Endometrial microvascular endothelial cells (primary cell): ENCODE results near the gene GATA3. TPM values are rescaled to one million over a fixed set of nuclear protein-coding genes. Genes with fewer than 3 reads are reported as not detected.

Experiments
- in situ Hi-C: cut with HindIII; loops from 2 replicates; pipeline ENCODE4 v1.10.0; 2017; ENCODE audit warnings: low sequenced_read_pairs, low pct_unique_long_range_greater_than_20kb; ENCODE audit errors: inconsistent ontology term
- total RNA-seq: library from RNA; depleted of rRNA; stranded (reverse); fragments of >200 nt; gene quantifications from one replicate; pipeline ENCODE4 v1.2.3, GENCODE V29; 2015; ENCODE audit errors: inconsistent ontology term

GATA3 gene
- total RNA-seq, 1 donor from 2014 or later, result not detected

DNA sequence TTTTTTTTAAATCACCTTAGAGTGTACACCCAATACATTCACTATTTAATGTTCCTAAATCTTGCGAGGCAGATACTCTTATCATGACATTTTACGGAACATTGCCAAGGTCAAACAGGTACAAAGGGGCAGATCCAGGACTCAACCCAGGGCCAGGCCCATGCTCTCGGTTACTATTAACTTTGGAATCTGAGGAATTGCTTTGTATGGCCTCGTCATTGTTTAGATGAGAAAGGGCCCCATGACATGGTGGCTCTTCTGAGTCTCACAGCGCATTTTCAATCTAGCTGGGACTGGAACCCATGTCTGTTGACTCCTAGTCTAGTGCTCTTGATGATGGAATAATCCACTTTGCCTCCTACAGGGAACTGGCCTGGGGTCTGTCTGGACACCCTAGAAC is 59.1 kb downstream of the GATA3 start:
- in situ Hi-C loops, result no loop called here

DNA sequence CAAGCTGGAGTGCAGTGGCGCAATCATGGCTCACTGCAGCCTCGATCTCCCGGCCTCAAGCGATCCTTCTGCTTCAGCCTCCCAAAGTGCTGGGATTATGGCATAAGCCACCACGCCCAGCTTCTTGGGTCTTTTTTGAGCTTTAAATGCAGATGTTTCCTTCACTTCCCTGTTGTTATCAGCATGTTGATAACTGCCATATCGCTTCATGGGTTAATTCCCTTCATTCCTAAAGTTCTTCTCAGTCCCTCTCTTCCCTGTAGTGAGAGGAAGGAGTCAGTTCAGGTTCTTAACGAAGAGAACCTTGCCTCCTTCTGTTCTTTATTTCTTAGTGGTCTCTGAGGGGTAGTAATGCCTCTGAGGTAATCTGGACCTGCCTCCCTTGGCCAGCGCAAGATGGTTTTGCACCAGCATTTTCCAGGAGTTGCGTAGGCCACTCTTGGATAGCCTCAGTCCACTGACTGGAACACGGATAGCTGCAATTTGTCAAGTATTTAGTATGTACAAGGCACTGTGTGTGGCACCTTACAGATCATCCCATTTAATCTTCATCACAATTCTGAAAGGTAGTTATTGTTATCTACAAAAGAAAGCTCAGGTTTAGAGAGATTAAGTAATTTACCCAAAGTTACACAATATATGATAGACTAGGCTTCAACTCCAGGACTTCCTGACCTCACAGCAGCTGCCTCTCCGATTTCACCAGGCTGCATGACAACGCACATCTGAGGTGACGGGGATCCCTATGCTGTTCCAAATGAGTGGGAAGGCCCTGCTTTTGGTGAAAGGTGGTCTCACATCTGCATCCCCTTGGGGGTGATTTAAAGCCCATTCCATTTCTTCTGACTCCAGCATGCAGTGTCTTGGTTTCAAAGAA is 60.5 kb downstream of the GATA3 start:
- in situ Hi-C loops, result no loop called here

DNA sequence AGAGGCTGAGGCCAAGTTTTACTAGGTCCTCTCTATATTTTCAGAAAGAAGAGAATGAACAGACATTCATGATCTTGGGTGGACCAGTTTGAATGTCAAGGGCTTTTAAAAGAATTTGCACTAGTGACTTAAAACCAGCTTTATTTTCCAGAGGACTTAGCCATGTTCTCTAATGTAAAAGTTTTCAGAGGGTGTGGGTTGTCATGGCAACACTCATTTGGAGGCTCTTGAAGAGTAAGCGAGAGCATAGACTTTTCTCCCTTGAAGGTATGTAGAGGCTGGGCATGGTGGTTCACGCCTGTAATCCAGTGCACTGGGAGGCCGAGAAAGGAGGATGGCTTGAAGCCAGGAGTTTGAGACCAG is 61.1 kb downstream of the GATA3 start:
- in situ Hi-C loops, result no loop called here

DNA sequence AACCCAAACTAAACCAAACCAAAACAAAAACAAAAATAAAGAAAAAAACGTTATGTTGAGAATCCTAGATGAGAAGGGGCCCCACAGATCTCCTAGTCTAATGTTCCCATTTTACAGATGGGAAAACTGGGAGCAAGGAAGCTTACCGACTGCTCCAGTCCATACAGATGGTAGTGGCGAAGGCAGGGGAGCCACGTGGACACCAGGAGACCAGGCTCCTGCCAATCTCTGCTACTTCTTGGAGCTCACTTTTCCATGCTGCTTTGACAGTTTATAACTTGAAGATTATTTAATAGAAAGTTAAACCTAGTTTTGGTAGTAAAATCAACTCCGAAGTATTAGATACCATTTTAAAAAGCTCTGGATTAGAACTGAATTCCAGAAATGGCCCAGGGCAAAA is 62.0 kb downstream of the GATA3 start:
- in situ Hi-C loops, result no loop called here

DNA sequence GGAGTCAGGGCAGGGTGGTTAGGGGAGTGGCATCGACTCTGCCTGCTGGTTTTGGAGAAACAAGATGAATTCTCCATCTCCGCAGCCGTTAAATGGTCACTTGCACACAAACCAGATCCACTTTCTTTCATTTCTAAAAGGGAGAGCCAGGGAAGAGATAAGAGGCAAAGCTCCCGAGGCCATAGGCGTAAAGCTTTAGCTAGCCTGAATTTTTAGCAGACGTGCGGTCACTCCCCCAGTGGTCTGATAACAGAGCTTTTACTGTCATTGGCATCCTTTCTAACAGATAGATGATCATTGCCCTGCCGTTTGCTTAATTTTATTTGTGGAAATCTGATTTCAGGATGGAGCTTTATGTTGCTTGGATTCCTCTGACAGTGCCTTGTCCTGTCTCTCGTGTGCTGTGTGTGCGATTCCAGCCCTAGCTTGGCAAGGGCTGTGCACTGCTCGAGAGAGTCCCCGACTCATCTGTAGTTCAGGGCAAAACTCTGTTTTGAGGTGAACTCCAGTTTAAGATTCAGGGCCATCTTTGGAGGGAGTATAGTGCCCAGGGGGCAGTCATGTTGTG is 62.5 kb downstream of the GATA3 start:
- in situ Hi-C loops, result no loop called here

DNA sequence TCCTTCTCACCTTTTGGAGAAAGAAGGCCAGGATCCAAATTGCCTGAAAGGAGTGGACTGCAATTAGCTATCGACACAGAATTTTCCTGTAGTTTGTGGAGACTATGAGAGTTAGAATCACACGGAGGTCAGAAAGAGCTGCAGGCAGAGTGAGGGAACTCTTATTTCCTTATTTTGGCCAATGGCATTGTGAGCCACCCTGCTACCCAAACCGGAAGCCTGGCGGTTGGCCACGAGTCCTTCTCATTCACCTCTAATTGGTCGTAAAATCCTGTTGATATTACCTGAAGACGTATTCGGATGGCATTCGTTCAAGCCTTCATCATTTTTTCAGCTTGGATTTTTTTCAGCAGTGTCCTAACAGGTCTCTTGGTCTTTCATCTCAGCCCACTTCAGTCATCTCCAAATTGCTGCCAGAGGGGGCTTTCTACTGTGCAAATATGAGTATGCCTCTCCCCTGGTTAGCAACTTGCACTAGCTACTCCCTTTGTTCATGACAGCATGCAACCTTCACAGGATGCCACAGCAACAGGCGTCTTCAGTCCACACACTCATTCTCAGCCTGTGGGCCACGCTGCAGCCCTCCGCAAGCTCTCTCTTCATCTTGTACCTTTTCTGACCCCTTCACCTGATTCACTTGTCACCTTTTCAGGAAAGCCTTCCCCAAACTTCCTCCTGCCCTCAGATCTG is 66.9 kb downstream of the GATA3 start:
- in situ Hi-C loops, result no loop called here

DNA sequence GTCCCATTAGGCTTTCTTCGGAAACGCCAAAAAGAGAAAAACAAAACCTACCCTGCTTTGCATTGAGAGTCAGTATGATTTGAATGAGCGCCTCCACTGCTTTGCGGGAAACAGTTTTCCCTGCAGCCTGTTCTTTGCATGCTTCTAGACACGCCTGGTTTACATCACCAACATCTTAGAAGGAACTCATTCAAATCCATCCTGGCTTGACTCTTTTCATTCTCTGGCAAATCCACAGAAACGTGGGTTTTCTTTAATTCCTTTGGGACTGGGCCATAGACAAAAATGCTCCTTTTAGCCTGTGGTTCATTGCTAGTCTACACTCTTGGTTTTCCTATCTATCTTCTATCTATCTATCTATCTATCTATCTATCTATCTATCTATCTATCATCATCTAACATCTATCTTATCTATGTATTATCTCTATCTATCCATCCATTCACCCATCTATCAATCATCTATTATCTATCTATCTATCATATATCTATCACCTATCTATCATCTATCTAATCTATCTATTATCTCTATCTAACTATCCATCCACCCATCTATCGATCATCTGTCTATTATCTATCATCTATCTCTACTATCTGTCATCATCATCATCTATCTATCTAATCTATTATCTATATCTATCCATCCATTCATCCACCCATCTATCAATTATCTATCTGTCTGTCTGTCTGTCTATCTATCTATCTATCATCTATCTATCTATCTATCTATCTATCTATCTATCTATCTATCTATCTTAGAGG is 68.3 kb downstream of the GATA3 start:
- in situ Hi-C loops, result no loop called here

DNA sequence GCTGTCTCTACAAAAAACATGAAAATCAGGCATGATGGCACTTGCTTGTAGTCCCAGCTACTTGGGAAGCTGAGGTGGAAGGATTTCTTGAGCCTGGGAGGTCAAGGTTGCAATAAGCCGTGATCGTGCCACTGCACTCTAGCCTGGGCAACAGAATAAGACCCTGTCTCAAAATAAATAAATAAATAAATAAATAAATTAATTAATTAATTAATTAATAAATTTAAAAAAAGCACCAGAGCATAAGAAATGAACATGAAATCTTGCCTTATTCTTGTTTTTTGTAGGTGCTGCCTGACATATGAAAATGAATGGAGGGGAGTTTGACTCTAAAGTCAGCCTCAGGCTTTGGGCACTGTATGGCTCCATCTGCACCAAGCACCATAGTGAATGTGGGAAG is 69.9 kb downstream of the GATA3 start:
- in situ Hi-C loops, result no loop called here

Other genes with a start within 250 kb of the GATA3 start
- 2.3 TPM for gene TAF3, start 236.2 kb upstream of the GATA3 start, total RNA-seq